HepG2 (cell line): ENCODE results near the gene DCHS2.

Experiments
- JUN ChIP-seq: sonication (generic); formaldehyde crosslinking; IDR thresholded peaks from 2 replicates; pipeline ENCODE4 v1.4.0; 2020; ENCODE audit warnings: mild to moderate bottlenecking, missing genetic modification reagents
- KDM6A ChIP-seq: IDR thresholded peaks from 2 replicates; pipeline ENCODE4 v1.6.1; 2016; ENCODE audit warnings: low read depth
- POLR2A ChIP-seq, 2 experiments: IDR thresholded peaks; 2 replicates each; pipeline ENCODE4 v1.6.1; 2011; ENCODE audit warnings: low read depth in 2 of 2, low read length in 2 of 2, mild to moderate bottlenecking in 1 of 2, moderate library complexity in 1 of 2; ENCODE audit not compliant: insufficient read depth in 1 of 2
- SMARCE1 ChIP-seq: fragments of 450-650 bp; IDR thresholded peaks from 2 replicates; pipeline ENCODE4 v1.6.1; 2017; ENCODE audit warnings: borderline replicate concordance
- SUZ12 ChIP-seq: fragments of 150-350 bp; IDR thresholded peaks from 2 replicates; pipeline ENCODE4 v1.6.1; 2014; ENCODE audit warnings: low read depth, low read length
- TBL1XR1 ChIP-seq: fragments of 150-350 bp; IDR thresholded peaks from 2 replicates; pipeline ENCODE4 v1.6.1; 2014; ENCODE audit warnings: borderline replicate concordance, low read length; ENCODE audit not compliant: partially characterized antibody
- YY1 ChIP-seq: IDR thresholded peaks from 2 replicates; pipeline ENCODE4 v1.6.1; 2011; ENCODE audit warnings: low read length, low read depth, moderate library complexity, mild to moderate bottlenecking; ENCODE audit not compliant: insufficient read depth, insufficient replicate concordance
- ZNF326 ChIP-seq: sonication (generic); formaldehyde crosslinking; IDR thresholded peaks from 2 replicates; pipeline ENCODE4 v1.4.0; 2020; ENCODE audit warnings: missing genetic modification reagents, borderline replicate concordance
- ZNF790 ChIP-seq: sonication (generic); formaldehyde crosslinking; IDR thresholded peaks from 2 replicates; pipeline ENCODE4 v1.8.0; 2022; ENCODE audit warnings: missing genetic modification reagents, mild to moderate bottlenecking, borderline replicate concordance
- TF ChIP-seq, protein P1 (sequence below): sonication (generic); formaldehyde crosslinking; IDR thresholded peaks from 2 replicates; pipeline ENCODE4 v1.5.0; 2020; ENCODE audit warnings: mild to moderate bottlenecking, missing genetic modification reagents, moderate library complexity
- TF ChIP-seq, protein P2 (sequence below): sonication (generic); formaldehyde crosslinking; IDR thresholded peaks from 2 replicates; pipeline ENCODE4 v1.4.0; 2020; ENCODE audit warnings: missing genetic modification reagents, borderline replicate concordance
- TF ChIP-seq, protein P3 (sequence below): sonication (generic); formaldehyde crosslinking; IDR thresholded peaks from 2 replicates; pipeline ENCODE4 v1.4.0; 2020; ENCODE audit warnings: missing genetic modification reagents

DNA sequence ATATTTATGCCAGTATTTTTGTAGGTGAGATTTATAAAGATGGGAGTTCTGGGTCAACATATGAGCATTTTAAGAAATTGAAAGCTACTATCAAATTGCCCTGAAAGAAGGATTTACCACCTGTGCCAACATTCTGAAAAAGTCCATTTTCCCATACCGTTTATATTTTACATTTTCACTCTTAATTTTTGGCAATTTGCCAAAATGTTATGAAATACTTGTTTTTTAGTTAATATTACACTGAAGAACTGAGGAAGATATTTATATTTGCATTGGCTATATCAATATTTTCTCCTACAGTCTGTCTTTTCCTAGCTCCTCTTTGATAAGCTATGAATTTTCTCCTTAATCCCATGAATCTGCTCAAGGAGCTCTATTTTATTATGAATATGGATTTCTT is 52.4 kb downstream of the DCHS2 start:
- TF ChIP-seq ZNF326 (CRISPR knock-in tag), result no peak
- TF ChIP-seq, protein P1, sequence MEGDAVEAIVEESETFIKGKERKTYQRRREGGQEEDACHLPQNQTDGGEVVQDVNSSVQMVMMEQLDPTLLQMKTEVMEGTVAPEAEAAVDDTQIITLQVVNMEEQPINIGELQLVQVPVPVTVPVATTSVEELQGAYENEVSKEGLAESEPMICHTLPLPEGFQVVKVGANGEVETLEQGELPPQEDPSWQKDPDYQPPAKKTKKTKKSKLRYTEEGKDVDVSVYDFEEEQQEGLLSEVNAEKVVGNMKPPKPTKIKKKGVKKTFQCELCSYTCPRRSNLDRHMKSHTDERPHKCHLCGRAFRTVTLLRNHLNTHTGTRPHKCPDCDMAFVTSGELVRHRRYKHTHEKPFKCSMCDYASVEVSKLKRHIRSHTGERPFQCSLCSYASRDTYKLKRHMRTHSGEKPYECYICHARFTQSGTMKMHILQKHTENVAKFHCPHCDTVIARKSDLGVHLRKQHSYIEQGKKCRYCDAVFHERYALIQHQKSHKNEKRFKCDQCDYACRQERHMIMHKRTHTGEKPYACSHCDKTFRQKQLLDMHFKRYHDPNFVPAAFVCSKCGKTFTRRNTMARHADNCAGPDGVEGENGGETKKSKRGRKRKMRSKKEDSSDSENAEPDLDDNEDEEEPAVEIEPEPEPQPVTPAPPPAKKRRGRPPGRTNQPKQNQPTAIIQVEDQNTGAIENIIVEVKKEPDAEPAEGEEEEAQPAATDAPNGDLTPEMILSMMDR (CRISPR knock-in tag), result no peak
- no peak for TF ChIP-seq SUZ12
- no peak for TF ChIP-seq TBL1XR1
- no peak for TF ChIP-seq ZNF790
- no peak for TF ChIP-seq YY1
- TF ChIP-seq, protein P2, sequence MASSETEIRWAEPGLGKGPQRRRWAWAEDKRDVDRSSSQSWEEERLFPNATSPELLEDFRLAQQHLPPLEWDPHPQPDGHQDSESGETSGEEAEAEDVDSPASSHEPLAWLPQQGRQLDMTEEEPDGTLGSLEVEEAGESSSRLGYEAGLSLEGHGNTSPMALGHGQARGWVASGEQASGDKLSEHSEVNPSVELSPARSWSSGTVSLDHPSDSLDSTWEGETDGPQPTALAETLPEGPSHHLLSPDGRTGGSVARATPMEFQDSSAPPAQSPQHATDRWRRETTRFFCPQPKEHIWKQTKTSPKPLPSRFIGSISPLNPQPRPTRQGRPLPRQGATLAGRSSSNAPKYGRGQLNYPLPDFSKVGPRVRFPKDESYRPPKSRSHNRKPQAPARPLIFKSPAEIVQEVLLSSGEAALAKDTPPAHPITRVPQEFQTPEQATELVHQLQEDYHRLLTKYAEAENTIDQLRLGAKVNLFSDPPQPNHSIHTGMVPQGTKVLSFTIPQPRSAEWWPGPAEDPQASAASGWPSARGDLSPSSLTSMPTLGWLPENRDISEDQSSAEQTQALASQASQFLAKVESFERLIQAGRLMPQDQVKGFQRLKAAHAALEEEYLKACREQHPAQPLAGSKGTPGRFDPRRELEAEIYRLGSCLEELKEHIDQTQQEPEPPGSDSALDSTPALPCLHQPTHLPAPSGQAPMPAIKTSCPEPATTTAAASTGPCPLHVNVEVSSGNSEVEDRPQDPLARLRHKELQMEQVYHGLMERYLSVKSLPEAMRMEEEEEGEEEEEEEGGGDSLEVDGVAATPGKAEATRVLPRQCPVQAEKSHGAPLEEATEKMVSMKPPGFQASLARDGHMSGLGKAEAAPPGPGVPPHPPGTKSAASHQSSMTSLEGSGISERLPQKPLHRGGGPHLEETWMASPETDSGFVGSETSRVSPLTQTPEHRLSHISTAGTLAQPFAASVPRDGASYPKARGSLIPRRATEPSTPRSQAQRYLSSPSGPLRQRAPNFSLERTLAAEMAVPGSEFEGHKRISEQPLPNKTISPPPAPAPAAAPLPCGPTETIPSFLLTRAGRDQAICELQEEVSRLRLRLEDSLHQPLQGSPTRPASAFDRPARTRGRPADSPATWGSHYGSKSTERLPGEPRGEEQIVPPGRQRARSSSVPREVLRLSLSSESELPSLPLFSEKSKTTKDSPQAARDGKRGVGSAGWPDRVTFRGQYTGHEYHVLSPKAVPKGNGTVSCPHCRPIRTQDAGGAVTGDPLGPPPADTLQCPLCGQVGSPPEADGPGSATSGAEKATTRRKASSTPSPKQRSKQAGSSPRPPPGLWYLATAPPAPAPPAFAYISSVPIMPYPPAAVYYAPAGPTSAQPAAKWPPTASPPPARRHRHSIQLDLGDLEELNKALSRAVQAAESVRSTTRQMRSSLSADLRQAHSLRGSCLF (CRISPR knock-in tag), result no peak
- TF ChIP-seq, protein P3, sequence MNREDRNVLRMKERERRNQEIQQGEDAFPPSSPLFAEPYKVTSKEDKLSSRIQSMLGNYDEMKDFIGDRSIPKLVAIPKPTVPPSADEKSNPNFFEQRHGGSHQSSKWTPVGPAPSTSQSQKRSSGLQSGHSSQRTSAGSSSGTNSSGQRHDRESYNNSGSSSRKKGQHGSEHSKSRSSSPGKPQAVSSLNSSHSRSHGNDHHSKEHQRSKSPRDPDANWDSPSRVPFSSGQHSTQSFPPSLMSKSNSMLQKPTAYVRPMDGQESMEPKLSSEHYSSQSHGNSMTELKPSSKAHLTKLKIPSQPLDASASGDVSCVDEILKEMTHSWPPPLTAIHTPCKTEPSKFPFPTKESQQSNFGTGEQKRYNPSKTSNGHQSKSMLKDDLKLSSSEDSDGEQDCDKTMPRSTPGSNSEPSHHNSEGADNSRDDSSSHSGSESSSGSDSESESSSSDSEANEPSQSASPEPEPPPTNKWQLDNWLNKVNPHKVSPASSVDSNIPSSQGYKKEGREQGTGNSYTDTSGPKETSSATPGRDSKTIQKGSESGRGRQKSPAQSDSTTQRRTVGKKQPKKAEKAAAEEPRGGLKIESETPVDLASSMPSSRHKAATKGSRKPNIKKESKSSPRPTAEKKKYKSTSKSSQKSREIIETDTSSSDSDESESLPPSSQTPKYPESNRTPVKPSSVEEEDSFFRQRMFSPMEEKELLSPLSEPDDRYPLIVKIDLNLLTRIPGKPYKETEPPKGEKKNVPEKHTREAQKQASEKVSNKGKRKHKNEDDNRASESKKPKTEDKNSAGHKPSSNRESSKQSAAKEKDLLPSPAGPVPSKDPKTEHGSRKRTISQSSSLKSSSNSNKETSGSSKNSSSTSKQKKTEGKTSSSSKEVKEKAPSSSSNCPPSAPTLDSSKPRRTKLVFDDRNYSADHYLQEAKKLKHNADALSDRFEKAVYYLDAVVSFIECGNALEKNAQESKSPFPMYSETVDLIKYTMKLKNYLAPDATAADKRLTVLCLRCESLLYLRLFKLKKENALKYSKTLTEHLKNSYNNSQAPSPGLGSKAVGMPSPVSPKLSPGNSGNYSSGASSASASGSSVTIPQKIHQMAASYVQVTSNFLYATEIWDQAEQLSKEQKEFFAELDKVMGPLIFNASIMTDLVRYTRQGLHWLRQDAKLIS (CRISPR knock-in tag), result no peak
- TF ChIP-seq KDM6A (CRISPR knock-in tag), result no peak
- no peak for TF ChIP-seq JUN (CRISPR knock-in tag)
- TF ChIP-seq SMARCE1, result no peak
- TF ChIP-seq POLR2A (IDR thresholded peaks at IDR 0.05; ENCODE audit: insufficient read depth in 1 of 2, low read depth in 2 of 2, low read length in 2 of 2), result no peak
